Measurements from ENCODE around the gene ABCA10.
A peak's percentile ranks its signal among the peaks of the same experiment; 100 is the strongest.

Gene ABCA10

DNA sequence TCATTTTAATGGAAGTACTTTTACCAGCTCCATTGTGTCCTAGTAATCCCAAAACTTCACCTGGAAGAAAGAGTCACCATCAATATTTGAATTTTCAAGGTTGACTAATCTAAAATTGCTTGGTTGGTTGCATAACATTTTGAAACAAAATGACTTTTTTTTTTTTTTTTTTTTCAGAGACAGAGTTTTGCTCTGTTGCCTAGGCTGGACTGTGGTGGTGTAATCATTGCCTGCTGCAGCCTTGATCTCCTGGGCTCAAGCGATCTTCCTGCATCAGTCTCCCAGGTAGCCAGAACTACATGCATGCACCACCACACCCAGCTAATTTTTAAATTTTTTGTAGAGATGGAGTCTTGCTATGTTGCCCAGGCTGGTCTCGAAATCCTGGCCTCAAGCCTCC is 74.4 kb downstream of the ABCA10 start:
- DNase-seq, result no peak

DNA sequence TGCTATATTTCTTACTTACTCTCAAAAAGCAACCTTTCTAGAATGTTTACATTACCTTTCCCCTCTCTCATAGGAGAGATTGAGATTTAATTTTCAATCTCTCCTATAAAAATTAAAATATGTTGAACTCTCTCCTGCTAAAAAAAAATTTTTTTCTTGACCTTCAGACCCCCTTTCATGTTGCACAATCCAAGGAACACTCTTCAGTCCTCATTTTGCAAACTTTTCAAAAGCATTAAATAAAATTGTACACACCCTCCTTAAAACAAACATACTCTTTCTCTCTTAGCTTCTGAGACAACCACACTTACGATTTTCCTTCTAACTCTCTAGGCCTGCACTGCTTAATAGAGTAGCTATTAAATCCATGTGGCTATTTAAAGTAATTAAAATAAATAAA is 78.3 kb downstream of the ABCA10 start:
- DNase-seq, result no peak

GRCh38 chr17:69147460-69147859 is 81.2 kb downstream of the ABCA10 start:
- peak; percentile 6 for DNase-seq

GRCh38 chr17:69144331-69145255 is 84.0 kb downstream of the ABCA10 start:
- no peak for DNase-seq

- no peak for DNase-seq
Measured at GRCh38 chr17:69143683-69144231, 84.9 kb downstream of the ABCA10 start.

GRCh38 chr17:69143151-69143550 is 85.5 kb downstream of the ABCA10 start:
- DNase-seq, result no peak

DNA sequence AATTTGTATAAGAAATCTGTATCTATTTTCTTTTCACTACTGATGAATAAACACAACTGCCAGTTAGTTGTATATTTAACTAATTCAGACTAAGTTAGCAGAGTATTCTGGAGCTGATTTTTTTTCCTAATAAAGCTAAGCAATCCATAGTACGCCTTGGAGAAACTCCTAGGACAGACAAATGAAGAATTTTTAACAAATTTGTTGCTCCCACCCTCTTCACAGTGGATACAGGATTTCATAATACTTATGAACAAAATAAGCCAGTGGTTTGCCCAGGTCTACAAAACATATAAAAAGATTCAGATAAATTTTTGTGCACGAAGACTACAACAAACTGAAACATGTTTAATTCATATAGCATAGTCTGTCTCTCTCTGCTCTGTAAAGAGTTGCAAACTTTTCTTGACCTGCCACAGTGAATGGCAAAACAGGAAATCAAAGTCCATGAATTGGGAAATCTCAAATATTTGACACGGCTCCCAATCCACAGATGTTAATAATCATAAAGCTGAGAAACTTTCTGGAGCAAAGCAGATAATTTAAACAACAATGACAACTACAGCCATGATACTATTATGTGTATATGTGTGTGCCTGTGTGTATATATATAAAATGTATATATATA is 86.3 kb downstream of the ABCA10 start:
- no peak for DNase-seq

GRCh38 chr17:69141431-69142174 is 87.0 kb downstream of the ABCA10 start, which contains the start of gene ABCA6:
Gene ABCA6, minus strand, starts transcription at chr17:69141895. Its CDS starts 1,192 bp downstream, at chr17:69140703.
- no peak for DNase-seq

DNA sequence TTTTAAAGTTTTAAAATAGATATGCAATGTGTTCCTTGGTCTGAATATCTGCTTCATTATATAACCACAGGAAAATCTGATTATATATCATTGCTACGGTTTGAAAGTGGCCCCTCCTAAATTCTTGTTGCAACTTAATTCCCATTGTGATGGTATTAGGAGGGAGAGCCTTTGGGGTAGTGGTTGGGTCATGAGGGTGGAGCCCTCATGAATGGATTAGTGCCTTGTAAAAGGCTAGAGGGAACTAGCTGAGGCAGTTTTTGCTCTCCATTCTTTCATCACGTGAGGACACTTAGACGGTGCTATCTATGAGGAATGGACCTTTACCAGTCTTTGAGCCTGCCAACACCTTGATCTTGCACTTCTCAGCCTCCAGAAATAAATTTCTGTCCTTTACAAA is 94.5 kb downstream of the ABCA10 start:
- DNase-seq, result no peak

GRCh38 chr17:69130627-69131296 is 97.9 kb downstream of the ABCA10 start:
- no peak for DNase-seq

GRCh38 chr17:69123626-69124025 is 105.0 kb downstream of the ABCA10 start:
- no peak for DNase-seq

- no peak for DNase-seq
Measured at GRCh38 chr17:69122065-69122464, 106.6 kb downstream of the ABCA10 start.

- DNase-seq, result no peak
Measured at GRCh38 chr17:69117855-69118784, 110.5 kb downstream of the ABCA10 start.

- DNase-seq, result no peak
Measured at GRCh38 chr17:69111794-69112193, 116.8 kb downstream of the ABCA10 start.

DNA sequence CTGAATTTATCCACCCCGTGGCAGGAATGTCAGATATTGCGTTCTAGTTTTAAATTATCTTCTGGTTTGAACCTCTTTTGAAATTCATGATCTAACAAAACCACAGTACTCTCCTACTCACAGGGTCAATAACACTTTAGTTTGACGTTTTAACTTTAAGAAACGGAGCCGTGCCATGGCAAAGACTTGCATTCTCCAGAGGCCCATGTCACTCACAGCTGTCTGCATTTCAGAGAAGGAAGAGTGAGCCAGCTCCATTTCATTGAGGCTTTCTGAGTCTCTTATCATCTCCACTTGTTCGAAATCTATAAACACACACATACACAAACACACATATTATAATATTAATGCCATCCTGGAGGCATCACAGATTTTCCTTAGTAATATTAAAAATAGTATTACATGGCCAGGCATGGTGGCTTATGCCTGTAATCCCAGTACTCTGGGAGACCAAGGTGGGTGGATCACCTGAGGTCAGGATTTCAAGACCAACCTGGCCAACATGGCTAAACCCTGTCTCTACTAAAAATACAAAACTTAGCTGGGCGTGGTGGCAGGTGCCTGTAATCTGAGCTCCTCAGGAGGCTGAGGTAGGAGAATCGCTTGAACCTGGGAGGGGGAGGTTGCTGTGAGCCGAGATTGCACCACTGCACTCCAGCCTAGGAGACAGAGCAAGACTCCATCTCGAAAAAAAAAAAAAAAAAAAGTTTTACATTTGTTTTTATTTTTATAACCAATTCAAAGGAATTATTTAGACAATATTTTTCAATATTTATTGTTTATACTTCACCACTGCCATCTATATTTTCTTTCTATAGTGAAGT is 122.5 kb downstream of the ABCA10 start:
- DNase-seq, result no peak

GRCh38 chr17:69103557-69104233 is 124.9 kb downstream of the ABCA10 start:
- no peak for DNase-seq

- no peak for DNase-seq
Measured at GRCh38 chr17:69098625-69099024, 130.0 kb downstream of the ABCA10 start.

Data from NCI-H510A treated with DMSO at 0.1 percent for 48 hours (cell line).